GM12874 (cell line): Measurements from ENCODE around the gene ROR1.

Experiments used
- CTCF ChIP-seq: IDR thresholded peaks from 2 replicates; pipeline ENCODE4 v1.5.1; 2011; ENCODE audit warnings: low read depth, mild to moderate bottlenecking, control low read depth, low read length, moderate library complexity; ENCODE audit not compliant: insufficient read depth

ROR1 gene

GRCh38 chr1:63915121-63915520 lies 141.3 kb downstream of the ROR1 start:
- peak; percentile 5; the same call in 1 of the 2 replicates for TF ChIP-seq CTCF

- TF ChIP-seq CTCF = no peak
These were observed 142.9 kb downstream of the ROR1 start for GRCh38 chr1:63916485-63917360.

- peak; percentile 59 for TF ChIP-seq CTCF
These were observed 144.0 kb downstream of the ROR1 start for GRCh38 chr1:63917571-63918417.

GRCh38 chr1:63918418-63918945 lies 144.7 kb downstream of the ROR1 start:
- no peak for TF ChIP-seq CTCF

GRCh38 chr1:63920154-63921117 lies 146.6 kb downstream of the ROR1 start:
- TF ChIP-seq CTCF = no peak

- no peak for TF ChIP-seq CTCF
These were observed 147.5 kb downstream of the ROR1 start for GRCh38 chr1:63921359-63921758.
